SU-DHL-6 (cell line): ENCODE measurements around the gene PEX16.
"Not testable (repeated sequence)": the region's sequence is repeated elsewhere in the genome, so short reads cannot be mapped to it uniquely, and the experiment has no call there.

Experiments used
- H2AFZ ChIP-seq: fragments of 200-600 bp; sonication (generic); 2 replicates; pipeline ENCODE4 v1.6.1; 2014; ENCODE audit warnings: low read depth, mild to moderate bottlenecking, moderate library complexity, mixed read lengths, antibody characterized with exemption, low read length; ENCODE audit not compliant: severe bottlenecking
- H3F3A ChIP-seq: fragments of 200-600 bp; shearing (Covaris generic); 2 replicates; pipeline ENCODE4 v1.6.0; 2016; ENCODE audit warnings: antibody characterized with exemption, mild to moderate bottlenecking; ENCODE audit not compliant: insufficient read depth
- H3K27ac ChIP-seq: fragments of 200-600 bp; sonication (generic); 2 replicates; pipeline ENCODE4 v1.5.1; 2016; ENCODE audit warnings: low read depth, mild to moderate bottlenecking, low read length, moderate library complexity, mixed read lengths
- H3K27me3 ChIP-seq: fragments of 200-600 bp; sonication (generic), shearing (Covaris generic); 2 replicates; pipeline ENCODE4 v1.6.0; 2014; ENCODE audit warnings: mild to moderate bottlenecking, low read length
- H3K36me3 ChIP-seq: fragments of 200-600 bp; sonication (generic); 2 replicates; pipeline ENCODE4 v1.6.1; 2014; ENCODE audit warnings: mild to moderate bottlenecking, low read length, mixed read lengths
- H3K4me2 ChIP-seq: fragments of 300-600, 200-600 bp; shearing (Covaris generic), sonication (generic); 2 replicates; pipeline ENCODE4 v1.6.0; 2014; ENCODE audit warnings: low read length, low read depth, mild to moderate bottlenecking; ENCODE audit not compliant: poor library complexity, severe bottlenecking
- H3K4me3 ChIP-seq: fragments of 200-600 bp; sonication (generic); 2 replicates; pipeline ENCODE4 v1.5.1; 2014; ENCODE audit warnings: antibody characterized with exemption, low read length, mild to moderate bottlenecking, mixed read lengths; ENCODE audit not compliant: insufficient read depth, poor library complexity, severe bottlenecking
- H3K79me2 ChIP-seq: fragments of 200-600 bp; sonication (generic); 2 replicates; pipeline ENCODE4 v1.6.1; 2014; ENCODE audit warnings: mild to moderate bottlenecking, low read length, moderate library complexity; ENCODE audit not compliant: insufficient read depth
- H3K9ac ChIP-seq: fragments of 200-600 bp; sonication (generic); 2 replicates; pipeline ENCODE4 v1.7.0; 2014; ENCODE audit warnings: mild to moderate bottlenecking, low read length
- H3K9me2 ChIP-seq: fragments of 200-600 bp; sonication (generic); replicated peaks from 2 replicates; pipeline ENCODE4 v1.6.1; 2014; ENCODE audit warnings: low read length; ENCODE audit not compliant: insufficient read depth
- H3K9me3 ChIP-seq: fragments of 200-600 bp; sonication (generic); 2 replicates; pipeline ENCODE4 v1.6.1; 2014; ENCODE audit warnings: low read length, mixed read lengths; ENCODE audit not compliant: insufficient read depth
- H4K20me1 ChIP-seq: fragments of 200-600 bp; sonication (generic); 2 replicates; pipeline ENCODE4 v1.6.1; 2014; ENCODE audit warnings: low read depth, mild to moderate bottlenecking, antibody characterized with exemption, low read length, moderate library complexity, mixed read lengths
- CTCF ChIP-seq: fragments of 200-600 bp; sonication (generic); IDR thresholded peaks from one replicate; pipeline ENCODE4 v1.5.1; 2017; ENCODE audit warnings: antibody characterized with exemption, mild to moderate bottlenecking, low read length, moderate library complexity; ENCODE audit not compliant: insufficient read depth, poor library complexity, severe bottlenecking
- EZH2phosphoT487 ChIP-seq: fragments of 200-600 bp; sonication (generic), shearing (Covaris generic); conservative IDR thresholded peaks from 2 replicates; pipeline ENCODE4 v1.6.1; 2018; ENCODE audit warnings: mild to moderate bottlenecking, antibody characterized with exemption, low read length, moderate library complexity, mixed read lengths

PEX16 gene

GRCh38 chr11:45906965-45907611 lies 10.6 kb downstream of the PEX16 start, which contains the start of gene FREY1:
Gene FREY1, minus strand, starts transcription at chr11:45907271. Its CDS starts 26 bp downstream, at chr11:45907245.
- Histone ChIP-seq H3K27me3 (no peaks in the 10 kb centered on the region), H3K9me3 (no peaks in the 10 kb centered on the region), H3K36me3 (no peaks in the 10 kb centered on the region), H4K20me1 (no peaks in the 10 kb centered on the region), H3K4me3 (no peak within 1 kb of the TSS), H3K4me2 (no peak within 1 kb of the TSS), H3F3A (no peaks in the 10 kb centered on the region), H3K79me2 (no peaks in the 10 kb centered on the region), H3K9ac (no peak within 1 kb of the TSS), H2AFZ (no peak within 1 kb of the TSS), H3K9me2 (no peaks in the 10 kb centered on the region), H3K27ac (no peak within 1 kb of the TSS)
- TF ChIP-seq EZH2phosphoT487 (no peak), CTCF (no peak)

DNA sequence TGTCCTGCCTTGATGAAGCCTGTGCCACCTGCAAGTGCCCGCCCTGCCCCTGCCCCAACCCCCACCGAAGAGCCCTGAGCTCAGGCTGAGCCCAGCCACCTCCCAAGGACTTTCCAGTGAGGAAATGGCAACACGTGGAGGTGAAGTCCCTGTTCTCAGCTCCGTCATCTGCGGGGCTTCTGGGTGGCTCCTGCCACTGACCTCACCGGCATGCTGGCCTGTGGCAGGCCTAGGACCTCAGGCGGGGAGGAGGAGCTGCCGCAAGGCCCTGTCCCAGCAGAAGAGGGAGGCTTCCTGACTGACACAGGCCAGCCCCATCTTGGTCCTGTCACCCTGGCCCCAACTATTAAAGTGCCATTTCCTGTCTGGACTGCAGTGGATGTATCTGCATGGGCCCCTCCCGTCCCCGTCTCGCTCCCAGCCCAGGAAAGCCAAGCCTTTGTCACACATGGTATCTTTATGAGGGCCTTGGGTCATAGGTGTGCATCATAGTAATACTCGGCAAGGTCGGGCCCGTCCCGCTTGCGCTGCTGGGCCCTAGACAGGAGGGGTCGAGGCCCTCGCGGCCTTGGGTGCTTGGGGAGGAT lies 11.5 kb downstream of the PEX16 start:
- Histone ChIP-seq H3K27me3 (no peaks in the 10 kb centered on the region), H3K4me2 (no peak overlapping the region), H3K9ac (no peak overlapping the region), H2AFZ (no peak overlapping the region), H3K36me3 (no peaks in the 10 kb centered on the region), H3K9me3 (no peaks in the 10 kb centered on the region), H3K9me2 (no peaks in the 10 kb centered on the region), H4K20me1 (no peaks in the 10 kb centered on the region), H3K79me2 (no peaks in the 10 kb centered on the region), H3K27ac (no peak overlapping the region), H3K4me3 (no peak overlapping the region), H3F3A (no peaks in the 10 kb centered on the region)
- TF ChIP-seq CTCF (no peak), EZH2phosphoT487 (no peak)

DNA sequence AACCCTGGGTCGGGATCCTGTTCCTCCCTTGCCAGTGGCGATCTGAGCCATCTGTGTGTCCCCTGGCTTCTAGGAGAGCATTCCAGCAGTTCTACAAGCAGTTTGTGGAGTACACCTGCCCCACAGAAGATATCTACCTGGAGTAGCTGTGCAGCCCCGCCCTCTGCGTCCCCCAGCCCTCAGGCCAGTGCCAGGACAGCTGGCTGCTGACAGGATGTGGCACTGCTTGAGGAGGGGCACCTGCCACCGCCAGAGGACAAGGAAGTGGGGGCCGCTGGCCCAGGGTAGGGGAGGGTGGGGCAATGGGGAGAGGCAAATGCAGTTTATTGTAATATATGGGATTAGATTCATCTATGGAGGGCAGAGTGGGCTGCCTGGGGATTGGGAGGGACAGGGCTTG lies 12.1 kb downstream of the PEX16 start:
- not testable (repeated sequence) for H3K4me3 ChIP-seq, H3F3A ChIP-seq, H2AFZ ChIP-seq, H3K9me2 ChIP-seq, H3K9ac ChIP-seq, H3K27me3 ChIP-seq, H3K9me3 ChIP-seq, H3K27ac ChIP-seq, H3K4me2 ChIP-seq, H4K20me1 ChIP-seq, H3K36me3 ChIP-seq, H3K79me2 ChIP-seq

DNA sequence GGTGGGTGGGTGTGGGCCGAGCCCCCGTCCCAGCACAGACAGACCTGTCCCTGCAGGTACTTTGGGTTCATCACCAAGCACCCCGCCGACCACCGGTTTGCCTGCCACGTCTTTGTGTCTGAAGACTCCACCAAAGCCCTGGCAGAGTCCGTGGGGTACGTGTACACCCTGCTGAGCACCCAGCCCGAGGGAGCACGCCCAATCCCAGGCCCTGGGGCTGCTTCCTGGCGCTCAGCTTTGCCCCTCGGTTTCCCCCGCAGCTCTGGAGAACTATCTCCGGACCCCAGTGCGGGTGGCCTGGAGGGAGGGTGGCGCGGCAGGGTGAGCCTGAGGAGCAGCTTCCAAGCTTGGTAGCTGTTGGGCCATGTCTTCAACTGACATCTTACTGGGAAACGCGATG lies 12.6 kb downstream of the PEX16 start:
- H3K27me3 ChIP-seq: no peaks in the 10 kb centered on the region
- TF ChIP-seq CTCF (no peak), EZH2phosphoT487 (no peak)
- no peak overlapping the region for H3K4me2 ChIP-seq
- no peaks in the 10 kb centered on the region for H3F3A ChIP-seq
- H3K9me3 ChIP-seq: no peaks in the 10 kb centered on the region
- H3K27ac ChIP-seq: no peak overlapping the region
- no peak overlapping the region for H2AFZ ChIP-seq
- H3K4me3 ChIP-seq: no peak overlapping the region
- no peaks in the 10 kb centered on the region for H3K9me2 ChIP-seq
- no peak overlapping the region for H3K9ac ChIP-seq
- H3K36me3 ChIP-seq: no peaks in the 10 kb centered on the region
- no peaks in the 10 kb centered on the region for H4K20me1 ChIP-seq
- no peaks in the 10 kb centered on the region for H3K79me2 ChIP-seq
